Measurements from ENCODE around the gene ULK4. TPM values are rescaled to one million over a fixed set of nuclear protein-coding genes. Genes with fewer than 3 reads are reported as not detected.
A peak's percentile ranks its signal among the peaks of the same experiment; 100 is the strongest.

The ULK4 gene
- total and polyA plus RNA-seq, 2 donors (not counting 1 experiment from before 2014, with no cell fraction given), result 9.1 to 9.7 TPM

- Histone ChIP-seq H3K4me2 (ENCODE audit: extremely low read depth, insufficient read depth, low read length) (no peak overlapping the region), H4K20me1 (ENCODE audit: control insufficient read depth, extremely low read depth, insufficient read depth, low read length) (no peaks in the 10 kb centered on the region), H3K27ac (ENCODE audit: insufficient read depth, low read length) (no peak overlapping the region), H3K36me3 (ENCODE audit: control insufficient read depth, insufficient read depth, low read length) (no peaks in the 10 kb centered on the region), H3K9me3 (ENCODE audit: control insufficient read depth, insufficient read depth, low read depth, low read length) (no peaks in the 10 kb centered on the region), H2AFZ (ENCODE audit: low read length) (no peak overlapping the region), H3K79me2 (ENCODE audit: control insufficient read depth, insufficient read depth, low read length) (no peaks in the 10 kb centered on the region), H3K27me3 (ENCODE audit: control insufficient read depth, insufficient read depth, low read length) (no peaks in the 10 kb centered on the region), H3K4me3 (replicated peaks in 1 of 4; ENCODE audit: control extremely low read depth in 1 of 4, insufficient read depth in 1 of 4, low read depth in 3 of 4, low read length in 4 of 4) (no peak overlapping the region), H3K9ac (ENCODE audit: insufficient read depth, low read length) (no peak overlapping the region), H3K4me1 (ENCODE audit: control insufficient read depth, extremely low read depth, insufficient read depth, low read length) (peaks cover 5% of the 10 kb centered on the region)
- no peak for DNase-seq (ENCODE audit: low read depth in 2 of 2)
- TF ChIP-seq, protein P1, sequence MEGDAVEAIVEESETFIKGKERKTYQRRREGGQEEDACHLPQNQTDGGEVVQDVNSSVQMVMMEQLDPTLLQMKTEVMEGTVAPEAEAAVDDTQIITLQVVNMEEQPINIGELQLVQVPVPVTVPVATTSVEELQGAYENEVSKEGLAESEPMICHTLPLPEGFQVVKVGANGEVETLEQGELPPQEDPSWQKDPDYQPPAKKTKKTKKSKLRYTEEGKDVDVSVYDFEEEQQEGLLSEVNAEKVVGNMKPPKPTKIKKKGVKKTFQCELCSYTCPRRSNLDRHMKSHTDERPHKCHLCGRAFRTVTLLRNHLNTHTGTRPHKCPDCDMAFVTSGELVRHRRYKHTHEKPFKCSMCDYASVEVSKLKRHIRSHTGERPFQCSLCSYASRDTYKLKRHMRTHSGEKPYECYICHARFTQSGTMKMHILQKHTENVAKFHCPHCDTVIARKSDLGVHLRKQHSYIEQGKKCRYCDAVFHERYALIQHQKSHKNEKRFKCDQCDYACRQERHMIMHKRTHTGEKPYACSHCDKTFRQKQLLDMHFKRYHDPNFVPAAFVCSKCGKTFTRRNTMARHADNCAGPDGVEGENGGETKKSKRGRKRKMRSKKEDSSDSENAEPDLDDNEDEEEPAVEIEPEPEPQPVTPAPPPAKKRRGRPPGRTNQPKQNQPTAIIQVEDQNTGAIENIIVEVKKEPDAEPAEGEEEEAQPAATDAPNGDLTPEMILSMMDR (conservative IDR thresholded peaks at IDR 0.05 in 1 of 2, IDR thresholded peaks at IDR 0.05 in 1 of 2; ENCODE audit: low read depth in 1 of 2, low read length in 2 of 2), result no peak
- no peak for TF ChIP-seq EZH2 (IDR thresholded peaks at IDR 0.05; ENCODE audit: low read length, missing control alignments)
These were observed 63.3 kb downstream of the ULK4 start for GRCh38 chr3:41898631-41899030.

DNA sequence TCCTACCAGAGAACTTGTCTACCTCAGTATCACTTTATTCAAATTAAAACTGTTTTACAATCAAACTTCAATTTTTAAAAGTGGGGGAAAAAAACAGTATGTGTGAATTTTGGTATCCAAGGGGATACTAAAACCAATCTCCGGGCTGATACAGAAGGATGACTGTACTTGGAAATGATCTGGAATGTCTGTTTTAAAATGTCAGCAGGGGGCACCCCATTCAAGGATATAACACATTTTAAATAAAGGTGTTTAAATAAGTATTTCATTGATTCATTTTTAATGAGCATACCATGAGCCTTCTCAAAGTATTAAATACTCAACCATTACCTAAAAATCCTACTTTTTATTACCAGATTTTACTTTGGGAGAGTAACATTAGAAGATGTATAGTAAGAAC, 67.9 kb downstream of the ULK4 start:
- Histone ChIP-seq H3K79me2 (ENCODE audit: control insufficient read depth, insufficient read depth, low read length) (no peaks in the 10 kb centered on the region), H4K20me1 (ENCODE audit: control insufficient read depth, extremely low read depth, insufficient read depth, low read length) (no peaks in the 10 kb centered on the region), H3K9me3 (ENCODE audit: control insufficient read depth, insufficient read depth, low read depth, low read length) (no peaks in the 10 kb centered on the region), H3K4me2 (ENCODE audit: extremely low read depth, insufficient read depth, low read length) (no peak overlapping the region), H3K27me3 (ENCODE audit: control insufficient read depth, insufficient read depth, low read length) (no peaks in the 10 kb centered on the region), H3K4me1 (ENCODE audit: control insufficient read depth, extremely low read depth, insufficient read depth, low read length) (no peaks in the 10 kb centered on the region), H3K9ac (ENCODE audit: insufficient read depth, low read length) (no peak overlapping the region), H3K27ac (ENCODE audit: insufficient read depth, low read length) (no peak overlapping the region), H3K36me3 (ENCODE audit: control insufficient read depth, insufficient read depth, low read length) (no peaks in the 10 kb centered on the region), H2AFZ (ENCODE audit: low read length) (no peak overlapping the region), H3K4me3 (replicated peaks in 1 of 4; ENCODE audit: control extremely low read depth in 1 of 4, insufficient read depth in 1 of 4, low read depth in 3 of 4, low read length in 4 of 4) (no peak overlapping the region)
- DNase-seq (ENCODE audit: low read depth in 2 of 2), result peak; percentile 52 to 75
- TF ChIP-seq EZH2 (IDR thresholded peaks at IDR 0.05; ENCODE audit: low read length, missing control alignments), result no peak
- TF ChIP-seq, protein P1 (conservative IDR thresholded peaks at IDR 0.05 in 1 of 2, IDR thresholded peaks at IDR 0.05 in 1 of 2; ENCODE audit: low read depth in 1 of 2, low read length in 2 of 2), result peak; percentile 38 to 46

GRCh38 chr3:41888368-41889076, 73.4 kb downstream of the ULK4 start:
- Histone ChIP-seq H3K4me3 (replicated peaks in 1 of 4; ENCODE audit: control extremely low read depth in 1 of 4, insufficient read depth in 1 of 4, low read depth in 3 of 4, low read length in 4 of 4) (no peak overlapping the region), H3K27me3 (ENCODE audit: control insufficient read depth, insufficient read depth, low read length) (no peaks in the 10 kb centered on the region), H3K27ac (ENCODE audit: insufficient read depth, low read length) (no peak overlapping the region), H3K4me1 (ENCODE audit: control insufficient read depth, extremely low read depth, insufficient read depth, low read length) (no peaks in the 10 kb centered on the region), H3K9ac (ENCODE audit: insufficient read depth, low read length) (no peak overlapping the region), H3K79me2 (ENCODE audit: control insufficient read depth, insufficient read depth, low read length) (no peaks in the 10 kb centered on the region), H2AFZ (ENCODE audit: low read length) (no peak overlapping the region), H4K20me1 (ENCODE audit: control insufficient read depth, extremely low read depth, insufficient read depth, low read length) (no peaks in the 10 kb centered on the region), H3K4me2 (ENCODE audit: extremely low read depth, insufficient read depth, low read length) (no peak overlapping the region), H3K36me3 (ENCODE audit: control insufficient read depth, insufficient read depth, low read length) (no peaks in the 10 kb centered on the region), H3K9me3 (ENCODE audit: control insufficient read depth, insufficient read depth, low read depth, low read length) (no peaks in the 10 kb centered on the region)
- no peak for DNase-seq (ENCODE audit: low read depth in 2 of 2)
- TF ChIP-seq, protein P1 (conservative IDR thresholded peaks at IDR 0.05 in 1 of 2, IDR thresholded peaks at IDR 0.05 in 1 of 2; ENCODE audit: low read depth in 1 of 2, low read length in 2 of 2), result no peak
- TF ChIP-seq EZH2 (IDR thresholded peaks at IDR 0.05; ENCODE audit: low read length, missing control alignments), result no peak
